Activated naive CD8-positive, alpha-beta T cell treated with anti-CD3 and anti-CD28 coated beads, Interleukin-2, amount 50 U/mL, for 16 hours (primary cell): Measurements from ENCODE around the gene PABPC4L.
"Not testable (repeated sequence)": the region's sequence is repeated elsewhere in the genome, so short reads cannot be mapped to it uniquely, and the experiment has no call there.

Source experiments
- DNase-seq: peaks from one replicate; pipeline ENCODE4 v3.0.0-alpha.2; 2020; ENCODE audit warnings: low read depth, low spot score

The PABPC4L gene

GRCh38 chr4:134201216-134202161 is at the start of gene PABPC4L:
Gene PABPC4L, minus strand, starts transcription at chr4:134201789. Its CDS starts 770 bp downstream, at chr4:134201019.
- DNase-seq = no peak

GRCh38 chr4:134251322-134251721 is 49.7 kb upstream of the PABPC4L start:
- DNase-seq = no peak

GRCh38 chr4:134243742-134244713 is 42.4 kb upstream of the PABPC4L start:
- DNase-seq = no peak

- no peak for DNase-seq
Observed at GRCh38 chr4:134219043-134219442, 17.5 kb upstream of the PABPC4L start.

- DNase-seq = no peak
Observed at GRCh38 chr4:134216411-134216810, 14.8 kb upstream of the PABPC4L start.

- DNase-seq = no peak
Observed at GRCh38 chr4:134215620-134216344, 14.2 kb upstream of the PABPC4L start.

- not testable (repeated sequence) for DNase-seq
Observed at GRCh38 chr4:134207955-134208354, 6.4 kb upstream of the PABPC4L start.

GRCh38 chr4:134202166-134202956 is 772 bp upstream of the PABPC4L start:
- DNase-seq = no peak

- no peak for DNase-seq
Observed at GRCh38 chr4:134200811-134201215, 776 bp downstream of the PABPC4L start.

GRCh38 chr4:134189949-134190348 is 11.6 kb downstream of the PABPC4L start:
- DNase-seq = no peak

GRCh38 chr4:134189480-134189879 is 12.1 kb downstream of the PABPC4L start:
- DNase-seq = no peak

- DNase-seq = no peak
Observed at GRCh38 chr4:134178706-134179105, 22.9 kb downstream of the PABPC4L start.

- no peak for DNase-seq
Observed at GRCh38 chr4:134174271-134174670, 27.3 kb downstream of the PABPC4L start.

- DNase-seq = no peak
Observed at GRCh38 chr4:134160211-134160610, 41.4 kb downstream of the PABPC4L start.

- DNase-seq = no peak
Observed at GRCh38 chr4:134154097-134154496, 47.5 kb downstream of the PABPC4L start.

- DNase-seq = no peak
Observed at GRCh38 chr4:134147941-134148340, 53.6 kb downstream of the PABPC4L start.
